Neutrophil (primary cell): ENCODE measurements around the gene SYT2.

Experiments used
- H3K27ac ChIP-seq: fragments of 200-600 bp; sonication (generic); 2 replicates; pipeline ENCODE4 v1.5.1; 2016; ENCODE audit warnings: mild to moderate bottlenecking, moderate library complexity
- H3K27me3 ChIP-seq: fragments of 200-600 bp; sonication (generic); 2 replicates; pipeline ENCODE4 v1.6.0; 2016; ENCODE audit warnings: mild to moderate bottlenecking
- H3K36me3 ChIP-seq: fragments of 200-600 bp; sonication (generic); 2 replicates; pipeline ENCODE4 v1.5.1; 2017
- H3K4me1 ChIP-seq, 2 experiments: fragments of 200-600 bp in 1 of 2; sonication (generic) in 1 of 2; 1 replicate in 1 of 2; 2 replicates in 1 of 2; pipeline versions ENCODE4 v1.5.1 to v1.6.1; 2013 to 2016; ENCODE audit warnings: low read depth in 1 of 2, low read length in 1 of 2, mild to moderate bottlenecking in 1 of 2, moderate library complexity in 1 of 2; ENCODE audit not compliant: control insufficient read depth in 1 of 2, insufficient read depth in 1 of 2
- H3K4me3 ChIP-seq, 2 experiments: fragments of 200-600 bp in 1 of 2; sonication (generic) in 1 of 2; 1 replicate in 1 of 2; 2 replicates in 1 of 2; pipeline ENCODE4 v1.5.1; 2013 to 2016; ENCODE audit warnings: low read depth in 1 of 2, low read length in 1 of 2, mild to moderate bottlenecking in 1 of 2, moderate library complexity in 1 of 2
- H3K9me3 ChIP-seq: fragments of 200-600 bp; sonication (generic); 2 replicates; pipeline ENCODE4 v1.5.1; 2016
- CTCF ChIP-seq: fragments of 200-600 bp; sonication (generic); IDR thresholded peaks from 2 replicates; pipeline ENCODE4 v1.5.1; 2016; ENCODE audit warnings: antibody characterized with exemption

Gene SYT2

GRCh38 chr1:202661136-202661845 is 49.0 kb downstream of the SYT2 start:
- no peak for TF ChIP-seq CTCF
- Histone ChIP-seq H3K4me3 (no peak overlapping the region), H3K4me1 (no peaks in the 10 kb centered on the region), H3K27ac (no peak overlapping the region), H3K9me3 (no peaks in the 10 kb centered on the region), H3K36me3 (no peaks in the 10 kb centered on the region), H3K27me3 (peaks cover 94% of the 10 kb centered on the region)

DNA sequence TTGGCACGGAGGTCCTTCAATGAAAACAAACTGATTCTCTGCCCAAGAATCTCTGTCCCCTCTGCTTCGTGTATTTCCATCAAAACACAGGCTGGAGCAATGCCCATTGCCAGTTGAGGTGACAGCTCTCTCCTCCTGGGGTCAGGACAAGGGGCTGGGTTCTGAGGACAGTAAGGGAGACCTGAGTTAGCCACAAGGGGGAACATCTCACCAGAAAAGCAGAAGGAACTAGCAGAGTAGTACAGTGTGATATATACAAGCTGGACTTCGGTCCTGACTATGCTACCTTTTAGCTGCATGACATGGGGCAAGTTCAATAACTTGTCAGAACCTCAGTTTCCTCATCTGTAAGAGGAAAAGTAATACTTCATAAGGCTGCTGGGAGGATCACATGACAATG is 50.3 kb downstream of the SYT2 start:
- Histone ChIP-seq H3K36me3 (no peaks in the 10 kb centered on the region), H3K27me3 (peaks cover 100% of the 10 kb centered on the region), H3K4me1 (no peaks in the 10 kb centered on the region), H3K27ac (no peak overlapping the region), H3K4me3 (no peak overlapping the region), H3K9me3 (no peaks in the 10 kb centered on the region)
- no peak for TF ChIP-seq CTCF

- H3K4me3 ChIP-seq = no peak overlapping the region
- no peak overlapping the region for H3K27ac ChIP-seq
- no peak for TF ChIP-seq CTCF
- no peaks in the 10 kb centered on the region for H3K4me1 ChIP-seq
- H3K27me3 ChIP-seq = peaks cover 100% of the 10 kb centered on the region
- H3K36me3 ChIP-seq = no peaks in the 10 kb centered on the region
- no peaks in the 10 kb centered on the region for H3K9me3 ChIP-seq
Observed at GRCh38 chr1:202659541-202659940, 50.7 kb downstream of the SYT2 start.

DNA sequence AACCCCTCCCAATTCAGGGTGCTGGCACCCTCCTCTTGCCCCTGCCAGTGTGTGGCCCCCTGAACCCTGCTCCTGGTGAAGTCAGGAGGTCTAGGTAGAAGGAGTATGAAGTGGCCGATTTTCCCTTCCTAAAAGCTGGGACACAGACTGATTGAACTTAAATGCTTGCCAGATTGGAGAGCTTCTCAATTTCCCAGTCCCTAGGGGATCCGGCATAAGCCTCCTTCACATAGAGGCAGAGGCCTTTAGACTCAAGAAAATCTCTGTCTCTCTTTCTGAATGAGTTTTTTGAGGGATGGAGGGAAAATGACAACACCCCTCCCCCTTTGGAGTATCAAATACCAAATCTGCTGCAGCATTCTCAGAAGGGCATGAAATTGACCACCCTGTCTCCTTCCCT is 51.5 kb downstream of the SYT2 start:
- H3K36me3 ChIP-seq = no peaks in the 10 kb centered on the region
- H3K27me3 ChIP-seq = peaks cover 100% of the 10 kb centered on the region
- H3K4me1 ChIP-seq = no peaks in the 10 kb centered on the region
- no peak for TF ChIP-seq CTCF
- H3K9me3 ChIP-seq = no peaks in the 10 kb centered on the region
- no peak overlapping the region for H3K4me3 ChIP-seq
- no peak overlapping the region for H3K27ac ChIP-seq

GRCh38 chr1:202658251-202658759 is 51.9 kb downstream of the SYT2 start:
- H3K36me3 ChIP-seq = no peaks in the 10 kb centered on the region
- no peaks in the 10 kb centered on the region for H3K9me3 ChIP-seq
- peaks cover 100% of the 10 kb centered on the region for H3K27me3 ChIP-seq
- H3K4me1 ChIP-seq = no peaks in the 10 kb centered on the region
- no peak for TF ChIP-seq CTCF
- H3K4me3 ChIP-seq = no peak overlapping the region
- H3K27ac ChIP-seq = no peak overlapping the region
